HepG2 (cell line): Measurements from ENCODE around the gene PTPN2. TPM values are rescaled to one million over a fixed set of nuclear protein-coding genes. Genes with fewer than 3 reads are reported as not detected.

Experiments used
- ARNT ChIP-seq: fragments of 450-650 bp; IDR thresholded peaks from 2 replicates; pipeline ENCODE4 v1.6.1; 2017
- ARNT2 ChIP-seq: sonication (generic); formaldehyde crosslinking; IDR thresholded peaks from 2 replicates; pipeline ENCODE4 v1.8.0; 2022; ENCODE audit warnings: mild to moderate bottlenecking, low read depth, missing genetic modification reagents, moderate library complexity
- ESRRA ChIP-seq: sonication (generic); formaldehyde crosslinking; IDR thresholded peaks from 2 replicates; pipeline ENCODE4 v1.5.1; 2020; ENCODE audit warnings: mild to moderate bottlenecking, low read depth, missing genetic modification reagents
- HNF4G ChIP-seq, 2 experiments: sonication (generic) in 1 of 2; formaldehyde crosslinking in 1 of 2; IDR thresholded peaks; 2 replicates each; pipeline versions ENCODE4 v1.4.0 to v1.6.1; 2011 to 2020; ENCODE audit warnings: borderline replicate concordance in 2 of 2, low read depth in 2 of 2, mild to moderate bottlenecking in 2 of 2, low read length in 1 of 2, missing genetic modification reagents in 1 of 2, moderate library complexity in 1 of 2
- HOXA9 ChIP-seq: sonication (generic); formaldehyde crosslinking; IDR thresholded peaks from 2 replicates; pipeline ENCODE4 v1.8.1; 2022; ENCODE audit warnings: missing genetic modification reagents, mild to moderate bottlenecking, moderate library complexity, borderline replicate concordance
- KDM2A ChIP-seq: sonication (generic); formaldehyde crosslinking; IDR thresholded peaks from 2 replicates; pipeline ENCODE4 v1.4.0; 2020; ENCODE audit warnings: low read depth, missing genetic modification reagents, borderline replicate concordance
- KLF12 ChIP-seq: sonication (generic); formaldehyde crosslinking; IDR thresholded peaks from 2 replicates; pipeline ENCODE4 v1.4.0; 2020; ENCODE audit warnings: missing genetic modification reagents, borderline replicate concordance
- MYNN ChIP-seq: sonication (generic); formaldehyde crosslinking; IDR thresholded peaks from 2 replicates; pipeline ENCODE4 v1.4.0; 2020; ENCODE audit warnings: mild to moderate bottlenecking, low read depth, missing genetic modification reagents
- MYPOP ChIP-seq: sonication (generic); formaldehyde crosslinking; IDR thresholded peaks from 2 replicates; pipeline ENCODE4 v1.8.1; 2023; ENCODE audit warnings: mild to moderate bottlenecking, moderate library complexity, missing genetic modification reagents
- NFKBIZ ChIP-seq: IDR thresholded peaks from 2 replicates; pipeline ENCODE4 v1.6.1; 2018; ENCODE audit warnings: missing genetic modification reagents, missing compliant biosample characterization
- SIX1 ChIP-seq: sonication (generic); formaldehyde crosslinking; IDR thresholded peaks from 2 replicates; pipeline ENCODE4 v1.4.0; 2020; ENCODE audit warnings: missing genetic modification reagents, borderline replicate concordance
- TSC22D2 ChIP-seq: sonication (generic); formaldehyde crosslinking; IDR thresholded peaks from 2 replicates; pipeline ENCODE4 v1.5.1; 2020; ENCODE audit warnings: missing genetic modification reagents, mild to moderate bottlenecking, borderline replicate concordance
- WIZ ChIP-seq: sonication (generic); formaldehyde crosslinking; IDR thresholded peaks from 2 replicates; pipeline ENCODE4 v1.5.1; 2020; ENCODE audit warnings: mild to moderate bottlenecking, missing genetic modification reagents
- YEATS2 ChIP-seq: sonication (generic); formaldehyde crosslinking; IDR thresholded peaks from 2 replicates; pipeline ENCODE4 v1.4.0; 2020; ENCODE audit warnings: missing genetic modification reagents, borderline replicate concordance
- ZBTB20 ChIP-seq: sonication (generic); formaldehyde crosslinking; IDR thresholded peaks from 2 replicates; pipeline ENCODE4 v1.8.1; 2023; ENCODE audit warnings: missing genetic modification reagents, low read depth, mild to moderate bottlenecking, borderline replicate concordance
- ZNF136 ChIP-seq: sonication (generic); formaldehyde crosslinking; IDR thresholded peaks from 2 replicates; pipeline ENCODE4 v1.8.1; 2022; ENCODE audit warnings: low read depth, mild to moderate bottlenecking, moderate library complexity, missing genetic modification reagents
- ZNF251 ChIP-seq: sonication (generic); formaldehyde crosslinking; IDR thresholded peaks from 2 replicates; pipeline ENCODE4 v1.9.0; 2021; ENCODE audit warnings: mild to moderate bottlenecking, missing genetic modification reagents
- ZNF350 ChIP-seq: sonication (generic); formaldehyde crosslinking; IDR thresholded peaks from 2 replicates; pipeline ENCODE4 v1.4.0; 2020; ENCODE audit warnings: mild to moderate bottlenecking, low read depth, missing genetic modification reagents, borderline replicate concordance
- ZNF597 ChIP-seq: sonication (generic); formaldehyde crosslinking; IDR thresholded peaks from 2 replicates; pipeline ENCODE4 v1.5.0; 2020; ENCODE audit warnings: missing genetic modification reagents
- ZNF720 ChIP-seq: sonication (generic); formaldehyde crosslinking; IDR thresholded peaks from 2 replicates; pipeline ENCODE4 v1.4.0; 2020; ENCODE audit warnings: missing genetic modification reagents
- ZNF792 ChIP-seq: IDR thresholded peaks from 2 replicates; pipeline ENCODE4 v1.6.1; 2016
- polyA plus RNA-seq, 8 experiments: library from polyadenylated mRNA; depleted of rRNA in 3 of 8; stranded (reverse) in 7 of 8; unstranded in 1 of 8; fragments of >200 nt; fragmentation: Illumina TruSeq in 4 of 8; extraction: Trizol in 4 of 8; gene quantifications; 2 replicates each; pipeline versions ENCODE4 v1.2.1 to v1.2.3, GENCODE V29; 2011 to 2016; ENCODE audit warnings: low read depth in 4 of 8, missing spikeins in 1 of 8, mixed read lengths in 1 of 8; ENCODE audit not compliant: insufficient read depth in 1 of 8
- total RNA-seq, 5 experiments: library from RNA; depleted of rRNA; stranded (reverse); fragments of >200 nt; fragmentation: Illumina TruSeq; extraction: Trizol; gene quantifications; 2 replicates each; pipeline ENCODE4 v1.2.3, GENCODE V29; 2016; ENCODE audit warnings: low read depth in 1 of 5
- TF ChIP-seq, protein P1 (sequence below): IDR thresholded peaks from 2 replicates; pipeline ENCODE4 v1.6.1; 2016; ENCODE audit warnings: low read depth, borderline replicate concordance
- TF ChIP-seq, protein P2 (sequence below): sonication (generic); formaldehyde crosslinking; IDR thresholded peaks from 2 replicates; pipeline ENCODE4 v1.5.0; 2020; ENCODE audit warnings: mild to moderate bottlenecking, low read depth, missing genetic modification reagents, borderline replicate concordance
- TF ChIP-seq, protein P3 (sequence below): sonication (generic); formaldehyde crosslinking; IDR thresholded peaks from 2 replicates; pipeline ENCODE4 v1.8.1; 2023; ENCODE audit warnings: mild to moderate bottlenecking, missing genetic modification reagents

Gene PTPN2
- total and polyA plus RNA-seq, 2 of the 13 experiments (the other 11 are each of a cell fraction or from before 2014, with no cell fraction given), result 24.9 to 41.5 TPM

GRCh38 chr18:12883684-12884405 is at the start of gene PTPN2 (continued):
- TF ChIP-seq, protein P1, sequence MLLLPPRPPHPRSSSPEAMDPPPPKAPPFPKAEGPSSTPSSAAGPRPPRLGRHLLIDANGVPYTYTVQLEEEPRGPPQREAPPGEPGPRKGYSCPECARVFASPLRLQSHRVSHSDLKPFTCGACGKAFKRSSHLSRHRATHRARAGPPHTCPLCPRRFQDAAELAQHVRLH (CRISPR knock-in tag), result no peak; the same call in 1 of the 2 replicates
- TF ChIP-seq ZNF251 (no peak), WIZ (CRISPR knock-in tag) (peak; percentile 33; the same call in 1 of the 2 replicates), KDM2A (CRISPR knock-in tag) (peak; percentile 89), HNF4G (IDR thresholded peaks at IDR 0.05; ENCODE audit: borderline replicate concordance, low read depth, low read length) (no peak; the same call in 1 of the 2 replicates), HNF4G (CRISPR knock-in tag; IDR thresholded peaks at IDR 0.05; ENCODE audit: borderline replicate concordance, low read depth) (0 out of 2 replicates have a peak, but pooled peaks have one; percentile 39), HOXA9 (no peak), ZNF720 (no peak), KLF12 (CRISPR knock-in tag) (peak; percentile 64; the same call in 1 of the 2 replicates), ZNF792 (CRISPR knock-in tag) (no peak; the same call in 1 of the 2 replicates), ZNF597 (no peak), ZNF350 (CRISPR knock-in tag) (peak; percentile 81), YEATS2 (CRISPR knock-in tag) (peak; percentile 69; the same call in 1 of the 2 replicates), ARNT (no peak), NFKBIZ (0 out of 2 replicates have a peak, but pooled peaks have one; percentile 56), MYNN (CRISPR knock-in tag) (no peak), ZBTB20 (no peak), MYPOP (CRISPR knock-in tag) (peak; percentile 60; the same call in 1 of the 2 replicates), SIX1 (CRISPR knock-in tag) (no peak), ESRRA (peak; percentile 55; the same call in 1 of the 2 replicates), ZNF136 (CRISPR knock-in tag) (no peak; the same call in none of the 2 replicates), TSC22D2 (CRISPR knock-in tag) (peak; percentile 75; the same call in 1 of the 2 replicates), ARNT2 (CRISPR knock-in tag) (peak; percentile 61)
- TF ChIP-seq, protein P2, sequence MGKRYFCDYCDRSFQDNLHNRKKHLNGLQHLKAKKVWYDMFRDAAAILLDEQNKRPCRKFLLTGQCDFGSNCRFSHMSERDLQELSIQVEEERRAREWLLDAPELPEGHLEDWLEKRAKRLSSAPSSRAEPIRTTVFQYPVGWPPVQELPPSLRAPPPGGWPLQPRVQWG, result no peak
- TF ChIP-seq, protein P3, sequence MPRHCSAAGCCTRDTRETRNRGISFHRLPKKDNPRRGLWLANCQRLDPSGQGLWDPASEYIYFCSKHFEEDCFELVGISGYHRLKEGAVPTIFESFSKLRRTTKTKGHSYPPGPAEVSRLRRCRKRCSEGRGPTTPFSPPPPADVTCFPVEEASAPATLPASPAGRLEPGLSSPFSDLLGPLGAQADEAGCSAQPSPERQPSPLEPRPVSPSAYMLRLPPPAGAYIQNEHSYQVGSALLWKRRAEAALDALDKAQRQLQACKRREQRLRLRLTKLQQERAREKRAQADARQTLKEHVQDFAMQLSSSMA (CRISPR knock-in tag), result no peak
